Measurements from ENCODE around the gene DSG3. TPM values are rescaled to one million over a fixed set of nuclear protein-coding genes. Genes with fewer than 3 reads are reported as not detected.

Gene DSG3
- total RNA-seq, 1 experiment from 2014 or later: not detected

DNA sequence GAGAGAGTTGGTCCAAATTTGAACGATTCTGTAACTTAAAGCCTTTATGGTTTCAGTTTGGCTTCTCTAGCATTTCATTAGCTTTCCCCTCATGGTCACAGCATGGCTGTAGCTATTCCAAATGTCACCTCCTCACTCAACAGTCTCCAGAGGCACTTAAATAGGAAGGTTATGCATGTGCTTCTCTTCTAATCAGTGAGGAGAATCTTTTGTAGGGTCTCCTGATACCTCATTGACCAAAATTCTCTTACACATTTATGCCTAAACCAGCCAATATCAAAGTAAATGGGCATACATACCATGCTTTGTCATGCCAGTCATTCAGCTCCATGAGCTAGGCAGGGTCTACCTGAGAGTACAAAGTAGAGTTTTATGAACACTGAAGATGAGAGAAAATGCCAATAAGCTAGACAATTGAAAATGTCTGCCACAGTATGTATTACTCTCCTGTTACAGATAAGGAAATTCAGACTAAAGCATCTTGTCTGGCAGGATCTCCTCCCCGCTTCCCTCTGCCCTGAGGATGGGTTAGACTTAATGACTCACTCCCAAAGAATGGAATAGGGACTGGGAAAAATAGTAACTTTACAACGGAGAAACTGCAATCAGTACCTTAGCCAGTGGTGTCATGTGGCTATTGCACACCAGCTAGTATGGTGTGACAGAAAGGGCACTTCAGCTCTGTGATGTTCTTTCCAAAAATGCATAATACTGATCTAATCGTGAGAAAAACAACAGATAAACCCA, 65.8 kb downstream of the DSG3 start:
- ChIA-PET CTCF (no interaction called here), POLR2A (ENCODE audit: low non-redundant PET) (no interaction called here)
- BruUV-seq (replicated peaks): no TSS peak
- Histone ChIP-seq H3K4me3 (ENCODE audit: low read depth, low read length, poor library complexity, severe bottlenecking) (no peak overlapping the region), H3K27ac (ENCODE audit: low read depth, low read length, poor library complexity, severe bottlenecking) (no peak overlapping the region), H3K9me3 (ENCODE audit: low read depth, low read length, poor library complexity, severe bottlenecking) (no peaks in the 10 kb centered on the region), H3K36me3 (ENCODE audit: insufficient read depth, low read length, poor library complexity, severe bottlenecking) (no peaks in the 10 kb centered on the region), H3K27me3 (replicated peaks; ENCODE audit: insufficient read depth, low read depth, low read length, poor library complexity) (peaks cover 24% of the 10 kb centered on the region), H3K4me1 (ENCODE audit: insufficient read depth, low read length, poor library complexity, severe bottlenecking) (no peaks in the 10 kb centered on the region)
- DNase-seq (ENCODE audit: low spot score): no peak
- TF ChIP-seq, protein P1, sequence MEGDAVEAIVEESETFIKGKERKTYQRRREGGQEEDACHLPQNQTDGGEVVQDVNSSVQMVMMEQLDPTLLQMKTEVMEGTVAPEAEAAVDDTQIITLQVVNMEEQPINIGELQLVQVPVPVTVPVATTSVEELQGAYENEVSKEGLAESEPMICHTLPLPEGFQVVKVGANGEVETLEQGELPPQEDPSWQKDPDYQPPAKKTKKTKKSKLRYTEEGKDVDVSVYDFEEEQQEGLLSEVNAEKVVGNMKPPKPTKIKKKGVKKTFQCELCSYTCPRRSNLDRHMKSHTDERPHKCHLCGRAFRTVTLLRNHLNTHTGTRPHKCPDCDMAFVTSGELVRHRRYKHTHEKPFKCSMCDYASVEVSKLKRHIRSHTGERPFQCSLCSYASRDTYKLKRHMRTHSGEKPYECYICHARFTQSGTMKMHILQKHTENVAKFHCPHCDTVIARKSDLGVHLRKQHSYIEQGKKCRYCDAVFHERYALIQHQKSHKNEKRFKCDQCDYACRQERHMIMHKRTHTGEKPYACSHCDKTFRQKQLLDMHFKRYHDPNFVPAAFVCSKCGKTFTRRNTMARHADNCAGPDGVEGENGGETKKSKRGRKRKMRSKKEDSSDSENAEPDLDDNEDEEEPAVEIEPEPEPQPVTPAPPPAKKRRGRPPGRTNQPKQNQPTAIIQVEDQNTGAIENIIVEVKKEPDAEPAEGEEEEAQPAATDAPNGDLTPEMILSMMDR (conservative IDR thresholded peaks at IDR 0.05; ENCODE audit: low read depth, low read length): no peak
- TF ChIP-seq EZH2 (IDR thresholded peaks at IDR 0.05; ENCODE audit: borderline replicate concordance, low read depth, low read length, poor library complexity, severe bottlenecking): no peak
- intact Hi-C loops (cut with micrococcal nuclease; ENCODE audit: unreplicated experiment): no loop called here

DNA sequence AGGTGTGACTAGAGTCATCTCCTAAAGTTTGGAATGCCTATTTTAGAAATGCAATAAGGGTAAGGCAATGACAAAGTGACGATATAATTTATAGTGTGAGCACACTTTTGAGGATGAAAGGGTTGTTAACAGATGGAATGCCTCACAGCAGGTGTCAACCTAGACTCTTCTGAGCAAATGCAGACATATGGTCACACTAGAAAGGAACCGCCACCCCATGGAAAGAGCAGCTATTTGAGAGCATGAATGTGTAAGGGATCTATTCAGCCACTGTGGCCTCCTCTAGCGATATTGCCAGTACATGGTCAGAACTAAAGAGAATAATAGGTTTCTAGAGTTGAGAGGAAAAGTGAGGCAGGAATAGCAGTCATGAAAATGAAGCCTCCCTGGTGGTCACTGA, 68.9 kb downstream of the DSG3 start:
- ChIA-PET CTCF (no interaction called here), POLR2A (ENCODE audit: low non-redundant PET) (no interaction called here)
- Histone ChIP-seq H3K27ac (ENCODE audit: low read depth, low read length, poor library complexity, severe bottlenecking) (no peak overlapping the region), H3K36me3 (ENCODE audit: insufficient read depth, low read length, poor library complexity, severe bottlenecking) (no peaks in the 10 kb centered on the region), H3K9me3 (ENCODE audit: low read depth, low read length, poor library complexity, severe bottlenecking) (no peaks in the 10 kb centered on the region), H3K4me1 (ENCODE audit: insufficient read depth, low read length, poor library complexity, severe bottlenecking) (no peaks in the 10 kb centered on the region), H3K4me3 (ENCODE audit: low read depth, low read length, poor library complexity, severe bottlenecking) (no peak overlapping the region), H3K27me3 (replicated peaks; ENCODE audit: insufficient read depth, low read depth, low read length, poor library complexity) (peaks cover 32% of the 10 kb centered on the region)
- BruUV-seq (replicated peaks): no TSS peak
- DNase-seq (ENCODE audit: low spot score): no peak
- intact Hi-C loops (cut with micrococcal nuclease; ENCODE audit: unreplicated experiment): no loop called here
- TF ChIP-seq, protein P1 (conservative IDR thresholded peaks at IDR 0.05; ENCODE audit: low read depth, low read length): no peak
- no peak for TF ChIP-seq EZH2 (IDR thresholded peaks at IDR 0.05; ENCODE audit: borderline replicate concordance, low read depth, low read length, poor library complexity, severe bottlenecking)

DNA sequence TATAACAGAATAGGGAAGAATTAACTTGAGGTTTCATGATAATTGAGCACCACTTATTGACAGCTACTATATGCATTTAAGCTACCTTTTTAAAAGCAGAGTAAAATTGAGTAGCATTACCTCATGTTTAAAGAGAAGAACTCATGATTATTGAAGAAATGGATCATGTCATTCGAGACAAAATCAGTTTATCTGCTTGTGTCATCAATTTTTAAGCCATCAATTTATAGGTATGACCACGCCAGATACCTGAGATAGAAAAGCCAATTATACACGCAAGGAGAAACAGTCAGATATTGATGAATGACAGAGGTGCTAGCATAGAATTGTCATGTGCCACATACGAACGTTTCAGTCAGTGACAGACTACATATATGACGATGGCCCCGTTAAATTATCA, 78.8 kb downstream of the DSG3 start:
- POLR2A ChIA-PET (ENCODE audit: low non-redundant PET): no interaction called here
- CTCF ChIA-PET: no interaction called here
- BruUV-seq (replicated peaks): no TSS peak
- Histone ChIP-seq H3K9me3 (ENCODE audit: low read depth, low read length, poor library complexity, severe bottlenecking) (no peaks in the 10 kb centered on the region), H3K36me3 (ENCODE audit: insufficient read depth, low read length, poor library complexity, severe bottlenecking) (no peaks in the 10 kb centered on the region), H3K4me3 (ENCODE audit: low read depth, low read length, poor library complexity, severe bottlenecking) (no peak overlapping the region), H3K27ac (ENCODE audit: low read depth, low read length, poor library complexity, severe bottlenecking) (no peak overlapping the region), H3K4me1 (ENCODE audit: insufficient read depth, low read length, poor library complexity, severe bottlenecking) (no peaks in the 10 kb centered on the region), H3K27me3 (replicated peaks; ENCODE audit: insufficient read depth, low read depth, low read length, poor library complexity) (peaks cover 25% of the 10 kb centered on the region)
- TF ChIP-seq EZH2 (IDR thresholded peaks at IDR 0.05; ENCODE audit: borderline replicate concordance, low read depth, low read length, poor library complexity, severe bottlenecking): no peak
- TF ChIP-seq, protein P1 (conservative IDR thresholded peaks at IDR 0.05; ENCODE audit: low read depth, low read length): no peak
- no peak for DNase-seq (ENCODE audit: low spot score)
- intact Hi-C loops (cut with micrococcal nuclease; ENCODE audit: unreplicated experiment): no loop called here

Other genes with a start within 250 kb of the DSG3 start
- gene DSG1, start 129.6 kb upstream of the DSG3 start, total RNA-seq (2021): not detected in 2 replicates
- gene DSG4, start 71.0 kb upstream of the DSG3 start, total RNA-seq (2021): not detected in 2 replicates
- gene DSG2, start 50.4 kb downstream of the DSG3 start, total RNA-seq (2021): 0.11 TPM in 1 of 2 replicates, not detected in the other
- gene TTR, start 144.1 kb downstream of the DSG3 start, total RNA-seq (2021): not detected in 2 replicates
- 5.7 and 6.0 TPM in 2 replicates for gene B4GALT6, start 236.8 kb downstream of the DSG3 start, total RNA-seq (2021)